ENCODE data around the gene TEX14. TPM values are rescaled to one million over a fixed set of nuclear protein-coding genes. Genes with fewer than 3 reads are reported as not detected.
"Not testable (repeated sequence)": the region's sequence is repeated elsewhere in the genome, so short reads cannot be mapped to it uniquely, and the experiment has no call there.

Gene TEX14
- total RNA-seq, 6 experiments from 2014 or later, result 0.04 to 0.12 (median 0.09) TPM; not detected in 3

GRCh38 chr17:58693751-58694150 is 1.9 kb upstream of the TEX14 start:
- Histone ChIP-seq H3K36me3 (peaks cover 0 to 6% (median 0%) of the 10 kb centered on the region in 4 donors), H3K27me3 (no peaks in the 10 kb centered on the region), H3K4me3 (no peak overlapping the region), H3K9me3 (no peaks in the 10 kb centered on the region), H3K4me1 (no peaks in the 10 kb centered on the region), H3K27ac (no peak overlapping the region)
- ATAC-seq, result no peak
- DNase-seq, result no peak
- WGBS (ENCODE audit: insufficient coverage, low coverage, low lambda C conversion rate, missing lambda C conversion rate), result 65% methylated on average over 2 of the region's 2 CpGs
- TF ChIP-seq CTCF (IDR thresholded peaks at IDR 0.05) (no peak), POLR2A (IDR thresholded peaks at IDR 0.05) (no peak)
- intact Hi-C loops (cut with DNase I), result no loop called here

GRCh38 chr17:58693208-58693607 is 1.4 kb upstream of the TEX14 start:
- TF ChIP-seq CTCF (IDR thresholded peaks at IDR 0.05), result no peak
- no peak for TF ChIP-seq POLR2A (IDR thresholded peaks at IDR 0.05)
- ATAC-seq, result no peak
- Histone ChIP-seq H3K9me3 (no peaks in the 10 kb centered on the region), H3K36me3 (peaks cover 0 to 6% (median 0%) of the 10 kb centered on the region in 4 donors), H3K4me3 (peak overlapping the region; percentile 57 to 83 (median 68)), H3K4me1 (no peaks in the 10 kb centered on the region), H3K27ac (peak overlapping the region in 2 of 3 donors; percentile 39 to 49), H3K27me3 (no peaks in the 10 kb centered on the region)
- DNase-seq, result no peak
- intact Hi-C loops (cut with DNase I), result no loop called here
- 70% methylated on average over 8 of the region's 8 CpGs for WGBS (ENCODE audit: insufficient coverage, low coverage, low lambda C conversion rate, missing lambda C conversion rate)

GRCh38 chr17:58692239-58693055 is 602 bp upstream of the TEX14 start, which contains the start of gene RAD51C:
Gene RAD51C (plus strand): TSS chr17:58692602. CDS start chr17:58692644, 42 bp downstream.
- peak within 1 kb of the TSS; percentile 57 to 83 (median 68) for H3K4me3 ChIP-seq
- 24% methylated on average over 22 of the region's 50 CpGs for WGBS (ENCODE audit: insufficient coverage, low coverage, low lambda C conversion rate, missing lambda C conversion rate)
- TF ChIP-seq CTCF (IDR thresholded peaks at IDR 0.05), result no peak
- TF ChIP-seq POLR2A (IDR thresholded peaks at IDR 0.05), result peak; percentile 58
- ATAC-seq (peak; percentile 99 to 100 (median 100)), DNase-seq (peak; percentile 88 to 90 (median 90))
- no peaks in the 10 kb centered on the region for H3K4me1 ChIP-seq
- H3K36me3 ChIP-seq, result peaks cover 0 to 6% (median 0%) of the 10 kb centered on the region in 4 donors
- no peaks in the 10 kb centered on the region for H3K27me3 ChIP-seq
- intact Hi-C loops (cut with DNase I), result no loop called here
- H3K9me3 ChIP-seq, result no peaks in the 10 kb centered on the region
- peak within 1 kb of the TSS; percentile 13 to 49 (median 39) for H3K27ac ChIP-seq

- H3K27me3 ChIP-seq; H3K36me3 ChIP-seq; H3K27ac ChIP-seq; H3K4me1 ChIP-seq; H3K4me3 ChIP-seq; ATAC-seq; intact Hi-C loops (cut with DNase I); H3K9me3 ChIP-seq; DNase-seq: not testable (repeated sequence)
- WGBS (ENCODE audit: insufficient coverage, low coverage, low lambda C conversion rate, missing lambda C conversion rate), result 88% methylated on average over 6 of the region's 7 CpGs
These were observed 1.8 kb downstream of the TEX14 start for GRCh38 chr17:58690033-58690432.

- H3K9me3 ChIP-seq, result no peaks in the 10 kb centered on the region
- no peak for TF ChIP-seq POLR2A (IDR thresholded peaks at IDR 0.05)
- no peak for TF ChIP-seq CTCF (IDR thresholded peaks at IDR 0.05)
- no peaks in the 10 kb centered on the region for H3K4me1 ChIP-seq
- H3K27me3 ChIP-seq, result no peaks in the 10 kb centered on the region
- WGBS (ENCODE audit: insufficient coverage, low coverage, low lambda C conversion rate, missing lambda C conversion rate), result 74% methylated on average over 2 of the region's 2 CpGs
- DNase-seq (no peak), ATAC-seq (no peak)
- no peak overlapping the region for H3K4me3 ChIP-seq
- no peaks in the 10 kb centered on the region for H3K36me3 ChIP-seq
- no peak overlapping the region for H3K27ac ChIP-seq
- intact Hi-C loops (cut with DNase I), result no loop called here
These were observed 3.3 kb downstream of the TEX14 start for GRCh38 chr17:58688521-58688920.
